OCI-LY3 (cell line): ENCODE data around the gene INAFM1.

Source experiments
- EZH2phosphoT487 ChIP-seq: fragments of 200-600 bp; shearing (Covaris generic); IDR thresholded peaks from 2 replicates; pipeline ENCODE4 v1.6.1; 2018; ENCODE audit warnings: antibody characterized with exemption, mixed run types, low read depth
- TF ChIP-seq, protein P1 (sequence below): fragments of 200-600, 300-600 bp; sonication (generic); IDR thresholded peaks from 2 replicates; pipeline ENCODE4 v1.5.1; 2014; ENCODE audit warnings: antibody characterized with exemption, low read length, low read depth

GRCh38 chr19:47227352-47228167, 47.1 kb upstream of the INAFM1 start:
- TF ChIP-seq, protein P1, sequence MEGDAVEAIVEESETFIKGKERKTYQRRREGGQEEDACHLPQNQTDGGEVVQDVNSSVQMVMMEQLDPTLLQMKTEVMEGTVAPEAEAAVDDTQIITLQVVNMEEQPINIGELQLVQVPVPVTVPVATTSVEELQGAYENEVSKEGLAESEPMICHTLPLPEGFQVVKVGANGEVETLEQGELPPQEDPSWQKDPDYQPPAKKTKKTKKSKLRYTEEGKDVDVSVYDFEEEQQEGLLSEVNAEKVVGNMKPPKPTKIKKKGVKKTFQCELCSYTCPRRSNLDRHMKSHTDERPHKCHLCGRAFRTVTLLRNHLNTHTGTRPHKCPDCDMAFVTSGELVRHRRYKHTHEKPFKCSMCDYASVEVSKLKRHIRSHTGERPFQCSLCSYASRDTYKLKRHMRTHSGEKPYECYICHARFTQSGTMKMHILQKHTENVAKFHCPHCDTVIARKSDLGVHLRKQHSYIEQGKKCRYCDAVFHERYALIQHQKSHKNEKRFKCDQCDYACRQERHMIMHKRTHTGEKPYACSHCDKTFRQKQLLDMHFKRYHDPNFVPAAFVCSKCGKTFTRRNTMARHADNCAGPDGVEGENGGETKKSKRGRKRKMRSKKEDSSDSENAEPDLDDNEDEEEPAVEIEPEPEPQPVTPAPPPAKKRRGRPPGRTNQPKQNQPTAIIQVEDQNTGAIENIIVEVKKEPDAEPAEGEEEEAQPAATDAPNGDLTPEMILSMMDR: no peak
- no peak for TF ChIP-seq EZH2phosphoT487
